Measurements from ENCODE around the gene TPI1. TPM values are rescaled to one million over a fixed set of nuclear protein-coding genes. Genes with fewer than 3 reads are reported as not detected.

The TPI1 gene
- total and polyA plus RNA-seq, 2 donors (not counting 3 experiments of a cell fraction or from before 2014, with no cell fraction given) = 643 to 1,816 TPM

GRCh38 chr12:6846316-6846869 lies 20.9 kb upstream of the TPI1 start:
- no peaks in the 10 kb centered on the region for H3K27me3 ChIP-seq (ENCODE audit: control insufficient read depth in 2 of 2, insufficient read depth in 2 of 2, low read length in 2 of 2)
- no peaks in the 10 kb centered on the region for H3K9me1 ChIP-seq (replicated peaks; ENCODE audit: control insufficient read depth, extremely low read depth, insufficient read depth, low read length)
- H3K27ac ChIP-seq (ENCODE audit: insufficient read depth, low read depth, low read length) = no peak overlapping the region
- peaks cover 11% of the 10 kb centered on the region for H3K4me1 ChIP-seq (ENCODE audit: control insufficient read depth, extremely low read depth, insufficient read depth, low read length)
- H2AFZ ChIP-seq (ENCODE audit: low read depth, low read length) = no peak overlapping the region
- H4K20me1 ChIP-seq (replicated peaks; ENCODE audit: control insufficient read depth, extremely low read depth, insufficient read depth, low read length) = no peaks in the 10 kb centered on the region
- DNase-seq (ENCODE audit: low read depth, low spot score) = no peak
- no TSS peak for BruUV-seq (replicated peaks)
- H3K36me3 ChIP-seq (ENCODE audit: control insufficient read depth in 2 of 2, extremely low read depth in 1 of 2, insufficient read depth in 2 of 2, low read length in 2 of 2) = peaks cover 11 to 42% of the 10 kb centered on the region in 2 experiments
- FAIRE-seq = no peak
- no peak overlapping the region for H3K4me2 ChIP-seq (ENCODE audit: insufficient read depth, low read length)
- intact Hi-C loops (cut with micrococcal nuclease) = no loop called here
- dilution Hi-C loops (cut with MboI; ENCODE audit: extremely low pct_ligation_motif_present, low sequenced_read_pairs) = no loop called here
- POLR2A ChIA-PET = no interaction called here
- H3K9me3 ChIP-seq (replicated peaks; ENCODE audit: control insufficient read depth, insufficient read depth, low read length) = no peaks in the 10 kb centered on the region
- TF ChIP-seq CTCF (IDR thresholded peaks at IDR 0.05; ENCODE audit: extremely low read depth in 1 of 2, insufficient read depth in 1 of 2, low read depth in 1 of 2, low read length in 2 of 2) (no peak), EZH2 (IDR thresholded peaks at IDR 0.05; ENCODE audit: borderline replicate concordance, low read depth, low read length, severe bottlenecking) (no peak), JUN (IDR thresholded peaks at IDR 0.05; ENCODE audit: borderline replicate concordance, insufficient read depth, insufficient read length, low read depth) (no peak), MYC (IDR thresholded peaks at IDR 0.05; ENCODE audit: low read depth, low read length) (no peak), POLR2AphosphoS5 (IDR thresholded peaks at IDR 0.05; ENCODE audit: insufficient read depth, low read depth, low read length) (no peak), FOS (IDR thresholded peaks at IDR 0.05; ENCODE audit: borderline replicate concordance, insufficient read depth, low read length) (no peak), POLR2A (IDR thresholded peaks at IDR 0.05; ENCODE audit: low read depth, low read length) (no peak), GATA2 (IDR thresholded peaks at IDR 0.05; ENCODE audit: insufficient read depth, insufficient read length, low read depth, low read length) (no peak), MAX (IDR thresholded peaks at IDR 0.05; ENCODE audit: insufficient read depth, insufficient read length) (no peak)
- CTCF ChIA-PET = interaction anchor here (0.8 to 1.0 kb wide), 2 partner anchors 12 to 93 kb away, joined by 3 read pairs; partner anchors contain the start of gene MLF2
- peaks cover 20% of the 10 kb centered on the region for H3K79me2 ChIP-seq (ENCODE audit: control insufficient read depth, insufficient read depth, low read length)
- no peak overlapping the region for H3K9ac ChIP-seq (replicated peaks; ENCODE audit: extremely low read depth, insufficient read depth, low read length)
- H3K4me3 ChIP-seq (replicated peaks in 1 of 3; ENCODE audit: insufficient read depth in 1 of 3, low read depth in 1 of 3, low read length in 3 of 3) = no peak overlapping the region
